ENCODE measurements around the gene GLMP. TPM values are rescaled to one million over a fixed set of nuclear protein-coding genes. Genes with fewer than 3 reads are reported as not detected.

Gene GLMP
- total RNA-seq, 1 donor from 2014 or later: 43.6 TPM

- Histone ChIP-seq H3K36me3 (ENCODE audit: insufficient read depth, low read length) (peaks cover 67% of the 10 kb centered on the region), H3K27me3 (ENCODE audit: insufficient read depth, low read length) (no peaks in the 10 kb centered on the region)
Observed at GRCh38 chr1:156270314-156270713, 25.2 kb downstream of the GLMP start.

GRCh38 chr1:156268336-156268735, 27.1 kb downstream of the GLMP start:
- no peak overlapping the region for H3K4me2 ChIP-seq (ENCODE audit: low read length)
- Mint-ChIP-seq H3K4me3 (ENCODE audit: unreplicated experiment) (no peak overlapping the region), H3K9me3 (ENCODE audit: unreplicated experiment) (no peaks in the 10 kb centered on the region), H3K27me3 (ENCODE audit: low read depth, unreplicated experiment) (no peaks in the 10 kb centered on the region), H3K27ac (ENCODE audit: unreplicated experiment) (peak overlapping the region; percentile 66), H3K36me3 (ENCODE audit: low read depth, unreplicated experiment) (peaks cover 44% of the 10 kb centered on the region), H3K4me1 (ENCODE audit: low read depth, unreplicated experiment) (peaks cover 6% of the 10 kb centered on the region)
- peaks cover 64% of the 10 kb centered on the region for H3K36me3 ChIP-seq (ENCODE audit: insufficient read depth, low read length)
- peaks cover 15% of the 10 kb centered on the region for H3K79me2 ChIP-seq (ENCODE audit: insufficient read depth, low read length)
- peaks cover 9% of the 10 kb centered on the region for H3K4me1 ChIP-seq (ENCODE audit: insufficient read depth, low read length)
- FAIRE-seq: no peak
- peak; percentile 66 for DNase-seq (ENCODE audit: low read depth)
- no peak overlapping the region for H3K9ac ChIP-seq (ENCODE audit: low read length)
- TF ChIP-seq EZH2 (IDR thresholded peaks at IDR 0.05; ENCODE audit: insufficient read depth, low read length): no peak
- TF ChIP-seq, protein P1, sequence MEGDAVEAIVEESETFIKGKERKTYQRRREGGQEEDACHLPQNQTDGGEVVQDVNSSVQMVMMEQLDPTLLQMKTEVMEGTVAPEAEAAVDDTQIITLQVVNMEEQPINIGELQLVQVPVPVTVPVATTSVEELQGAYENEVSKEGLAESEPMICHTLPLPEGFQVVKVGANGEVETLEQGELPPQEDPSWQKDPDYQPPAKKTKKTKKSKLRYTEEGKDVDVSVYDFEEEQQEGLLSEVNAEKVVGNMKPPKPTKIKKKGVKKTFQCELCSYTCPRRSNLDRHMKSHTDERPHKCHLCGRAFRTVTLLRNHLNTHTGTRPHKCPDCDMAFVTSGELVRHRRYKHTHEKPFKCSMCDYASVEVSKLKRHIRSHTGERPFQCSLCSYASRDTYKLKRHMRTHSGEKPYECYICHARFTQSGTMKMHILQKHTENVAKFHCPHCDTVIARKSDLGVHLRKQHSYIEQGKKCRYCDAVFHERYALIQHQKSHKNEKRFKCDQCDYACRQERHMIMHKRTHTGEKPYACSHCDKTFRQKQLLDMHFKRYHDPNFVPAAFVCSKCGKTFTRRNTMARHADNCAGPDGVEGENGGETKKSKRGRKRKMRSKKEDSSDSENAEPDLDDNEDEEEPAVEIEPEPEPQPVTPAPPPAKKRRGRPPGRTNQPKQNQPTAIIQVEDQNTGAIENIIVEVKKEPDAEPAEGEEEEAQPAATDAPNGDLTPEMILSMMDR (IDR thresholded peaks at IDR 0.05; ENCODE audit: insufficient read depth, low read depth, low read length): no peak
- no peaks in the 10 kb centered on the region for H3K9me3 ChIP-seq (ENCODE audit: insufficient read depth, low read depth, low read length)
- H3K27ac ChIP-seq (ENCODE audit: low read depth, low read length): no peak overlapping the region
- no peaks in the 10 kb centered on the region for H3K27me3 ChIP-seq (ENCODE audit: insufficient read depth, low read length)
- no peak overlapping the region for H3K4me3 ChIP-seq (ENCODE audit: insufficient read depth, low read depth, low read length)
- H4K20me1 ChIP-seq (ENCODE audit: insufficient read depth, low read length): peaks cover 61% of the 10 kb centered on the region
- no peak overlapping the region for H2AFZ ChIP-seq (ENCODE audit: low read depth, low read length)

More at GRCh38 chr1:156270314-156270713, 25.2 kb downstream of the GLMP start:
- Mint-ChIP-seq H3K27ac (ENCODE audit: unreplicated experiment) (no peak overlapping the region), H3K27me3 (ENCODE audit: low read depth, unreplicated experiment) (no peaks in the 10 kb centered on the region), H3K4me1 (ENCODE audit: low read depth, unreplicated experiment) (peaks cover 6% of the 10 kb centered on the region), H3K4me3 (ENCODE audit: unreplicated experiment) (no peak overlapping the region), H3K9me3 (ENCODE audit: unreplicated experiment) (no peaks in the 10 kb centered on the region), H3K36me3 (ENCODE audit: low read depth, unreplicated experiment) (peaks cover 45% of the 10 kb centered on the region)
- H3K4me1 ChIP-seq (ENCODE audit: insufficient read depth, low read length): peaks cover 4% of the 10 kb centered on the region
- H3K4me2 ChIP-seq (ENCODE audit: low read length): no peak overlapping the region
- H3K27ac ChIP-seq (ENCODE audit: low read depth, low read length): no peak overlapping the region
- TF ChIP-seq, protein P1 (IDR thresholded peaks at IDR 0.05; ENCODE audit: insufficient read depth, low read depth, low read length): no peak
- TF ChIP-seq EZH2 (IDR thresholded peaks at IDR 0.05; ENCODE audit: insufficient read depth, low read length): no peak
- peaks cover 45% of the 10 kb centered on the region for H4K20me1 ChIP-seq (ENCODE audit: insufficient read depth, low read length)
- no peaks in the 10 kb centered on the region for H3K9me3 ChIP-seq (ENCODE audit: insufficient read depth, low read depth, low read length)
- no peak overlapping the region for H3K4me3 ChIP-seq (ENCODE audit: insufficient read depth, low read depth, low read length)
- no peak overlapping the region for H3K9ac ChIP-seq (ENCODE audit: low read length)
- peaks cover 15% of the 10 kb centered on the region for H3K79me2 ChIP-seq (ENCODE audit: insufficient read depth, low read length)
- DNase-seq (ENCODE audit: low read depth): no peak
- FAIRE-seq: no peak
- H2AFZ ChIP-seq (ENCODE audit: low read depth, low read length): no peak overlapping the region

- Histone ChIP-seq H3K4me3 (ENCODE audit: insufficient read depth, low read depth, low read length) (no peak overlapping the region), H3K27me3 (ENCODE audit: insufficient read depth, low read length) (no peaks in the 10 kb centered on the region), H3K9ac (ENCODE audit: low read length) (no peak overlapping the region), H3K79me2 (ENCODE audit: insufficient read depth, low read length) (peaks cover 9% of the 10 kb centered on the region), H3K4me2 (ENCODE audit: low read length) (no peak overlapping the region), H3K27ac (ENCODE audit: low read depth, low read length) (no peak overlapping the region), H2AFZ (ENCODE audit: low read depth, low read length) (no peak overlapping the region), H3K9me3 (ENCODE audit: insufficient read depth, low read depth, low read length) (no peaks in the 10 kb centered on the region), H3K36me3 (ENCODE audit: insufficient read depth, low read length) (peaks cover 52% of the 10 kb centered on the region), H4K20me1 (ENCODE audit: insufficient read depth, low read length) (peaks cover 69% of the 10 kb centered on the region), H3K4me1 (ENCODE audit: insufficient read depth, low read length) (peaks cover 20% of the 10 kb centered on the region)
- no peak overlapping the region for H3K27ac Mint-ChIP-seq (ENCODE audit: unreplicated experiment)
- H3K27me3 Mint-ChIP-seq (ENCODE audit: low read depth, unreplicated experiment): no peaks in the 10 kb centered on the region
- FAIRE-seq (no peak), DNase-seq (ENCODE audit: low read depth) (no peak)
- H3K4me1 Mint-ChIP-seq (ENCODE audit: low read depth, unreplicated experiment): peaks cover 10% of the 10 kb centered on the region
- TF ChIP-seq, protein P1 (IDR thresholded peaks at IDR 0.05; ENCODE audit: insufficient read depth, low read depth, low read length): no peak
- no peak for TF ChIP-seq EZH2 (IDR thresholded peaks at IDR 0.05; ENCODE audit: insufficient read depth, low read length)
- no peak overlapping the region for H3K4me3 Mint-ChIP-seq (ENCODE audit: unreplicated experiment)
- no peaks in the 10 kb centered on the region for H3K9me3 Mint-ChIP-seq (ENCODE audit: unreplicated experiment)
- peaks cover 45% of the 10 kb centered on the region for H3K36me3 Mint-ChIP-seq (ENCODE audit: low read depth, unreplicated experiment)
Observed at GRCh38 chr1:156266051-156266450, 29.4 kb downstream of the GLMP start.

All from astrocyte (in vitro differentiated cells and primary cell).